WTC11 (cell line): Measurements from ENCODE around the gene TAPBP. TPM values are rescaled to one million over a fixed set of nuclear protein-coding genes. Genes with fewer than 3 reads are reported as not detected.

Experiments
- ATAC-seq: fragments of 200-7000 bp; cut with Tn5 transposase; 2 replicates; pipeline ENCODE4 v1.10.0; 2021; ENCODE audit warnings: mild to moderate bottlenecking, moderate library complexity
- CTCF ChIA-PET: fragments of 300-600 bp; sonication (Branson Sonifier 250); formaldehyde crosslinking; loops from one replicate; lab custom pipeline; 2021; ENCODE audit warnings: antibody characterized with exemption; lab: Charles Lee
- POLR2A ChIA-PET: fragments of 350-600 bp; sonication (Branson Sonifier 250); formaldehyde crosslinking; loops from one replicate; lab custom pipeline; 2021; ENCODE audit warnings: antibody characterized with exemption; lab: Charles Lee
- DNase-seq: peaks from one replicate; pipeline ENCODE4 v3.0.0; 2021; ENCODE audit warnings: low spot score
- H3K27ac Mint-ChIP-seq: 2 replicates; pipeline ENCODE4 v1.8.0; 2021; ENCODE audit warnings: mixed read lengths
- H3K27me3 Mint-ChIP-seq: 2 replicates; pipeline ENCODE4 v1.8.0; 2021; ENCODE audit warnings: low read depth, mild to moderate bottlenecking, moderate library complexity, mixed read lengths
- H3K36me3 Mint-ChIP-seq: 2 replicates; pipeline ENCODE4 v1.8.0; 2021; ENCODE audit warnings: mixed read lengths
- H3K4me1 Mint-ChIP-seq: 2 replicates; pipeline ENCODE4 v1.8.0; 2022; ENCODE audit warnings: mixed read lengths
- H3K4me3 Mint-ChIP-seq: 2 replicates; pipeline ENCODE4 v1.8.0; 2021; ENCODE audit warnings: mild to moderate bottlenecking, moderate library complexity, mixed read lengths
- H3K9me3 Mint-ChIP-seq: 2 replicates; pipeline ENCODE4 v1.8.0; 2021; ENCODE audit warnings: mixed read lengths
- EMX1 ChIP-seq: fragments of 250-450 bp; sonication (Bioruptor Pico); IDR thresholded peaks from 2 replicates; pipeline ENCODE4 v1.8.0; 2021; ENCODE audit warnings: mild to moderate bottlenecking
- FOXJ3 ChIP-seq: sonication (generic); formaldehyde crosslinking; IDR thresholded peaks from 2 replicates; pipeline ENCODE4 v1.9.0; 2021; ENCODE audit warnings: missing genetic modification reagents, mild to moderate bottlenecking, borderline replicate concordance
- GABPB1 ChIP-seq: sonication (generic); formaldehyde crosslinking; IDR thresholded peaks from 2 replicates; pipeline ENCODE4 v1.8.1; 2023; ENCODE audit warnings: mild to moderate bottlenecking, missing genetic modification reagents
- JUN ChIP-seq: sonication (generic); formaldehyde crosslinking; IDR thresholded peaks from 2 replicates; pipeline ENCODE4 v1.8.0; 2023; ENCODE audit warnings: mild to moderate bottlenecking, missing genetic modification reagents
- NFATC4 ChIP-seq: fragments of 250-450 bp; sonication (Bioruptor Pico); IDR thresholded peaks from 2 replicates; pipeline ENCODE4 v1.9.0; 2021; ENCODE audit warnings: mild to moderate bottlenecking
- NR1H2 ChIP-seq: sonication (generic); formaldehyde crosslinking; IDR thresholded peaks from 2 replicates; pipeline ENCODE4 v1.9.0; 2021; ENCODE audit warnings: mild to moderate bottlenecking, moderate library complexity, missing genetic modification reagents
- OVOL2 ChIP-seq: fragments of 250-450 bp; sonication (Bioruptor Pico); IDR thresholded peaks from 2 replicates; pipeline ENCODE4 v1.9.0; 2021; ENCODE audit warnings: mild to moderate bottlenecking, borderline replicate concordance
- SMAD4 ChIP-seq: sonication (generic); formaldehyde crosslinking; IDR thresholded peaks from 2 replicates; pipeline ENCODE4 v1.8.0; 2022; ENCODE audit warnings: mild to moderate bottlenecking, missing genetic modification reagents
- SP1 ChIP-seq: sonication (generic); formaldehyde crosslinking; conservative IDR thresholded peaks from 2 replicates; pipeline ENCODE4 v1.8.1; 2022; ENCODE audit warnings: missing genetic modification reagents
- ZNF232 ChIP-seq: sonication (generic); formaldehyde crosslinking; IDR thresholded peaks from 2 replicates; pipeline ENCODE4 v1.8.0; 2022; ENCODE audit warnings: mild to moderate bottlenecking, missing genetic modification reagents
- ZNF425 ChIP-seq: fragments of 250-450 bp; sonication (Bioruptor Pico); conservative IDR thresholded peaks from 2 replicates; pipeline ENCODE4 v1.9.0; 2021; ENCODE audit warnings: mild to moderate bottlenecking
- total RNA-seq: library from RNA; stranded (reverse); gene quantifications from 3 replicates; pipeline ENCODE4 v1.2.3, GENCODE V29; 2021
- TF ChIP-seq, protein P1 (sequence below): sonication (generic); formaldehyde crosslinking; IDR thresholded peaks from 2 replicates; pipeline ENCODE4 v1.8.0; 2022; ENCODE audit warnings: mild to moderate bottlenecking, missing genetic modification reagents
- TF ChIP-seq, protein P2 (sequence below): sonication (generic); formaldehyde crosslinking; IDR thresholded peaks from 2 replicates; pipeline ENCODE4 v1.8.1; 2023; ENCODE audit warnings: mild to moderate bottlenecking, missing genetic modification reagents, moderate library complexity
- TF ChIP-seq, protein P3 (sequence below): sonication (generic); formaldehyde crosslinking; IDR thresholded peaks from 2 replicates; pipeline ENCODE4 v1.8.0; 2023; ENCODE audit warnings: missing genetic modification reagents, mild to moderate bottlenecking, borderline replicate concordance
- TF ChIP-seq, protein P4 (sequence below): sonication (generic); formaldehyde crosslinking; IDR thresholded peaks from 2 replicates; pipeline ENCODE4 v1.8.1; 2022; ENCODE audit warnings: mild to moderate bottlenecking, moderate library complexity, missing genetic modification reagents

TAPBP gene
- total RNA-seq, 1 experiment from 2014 or later: 43.5 TPM

DNA sequence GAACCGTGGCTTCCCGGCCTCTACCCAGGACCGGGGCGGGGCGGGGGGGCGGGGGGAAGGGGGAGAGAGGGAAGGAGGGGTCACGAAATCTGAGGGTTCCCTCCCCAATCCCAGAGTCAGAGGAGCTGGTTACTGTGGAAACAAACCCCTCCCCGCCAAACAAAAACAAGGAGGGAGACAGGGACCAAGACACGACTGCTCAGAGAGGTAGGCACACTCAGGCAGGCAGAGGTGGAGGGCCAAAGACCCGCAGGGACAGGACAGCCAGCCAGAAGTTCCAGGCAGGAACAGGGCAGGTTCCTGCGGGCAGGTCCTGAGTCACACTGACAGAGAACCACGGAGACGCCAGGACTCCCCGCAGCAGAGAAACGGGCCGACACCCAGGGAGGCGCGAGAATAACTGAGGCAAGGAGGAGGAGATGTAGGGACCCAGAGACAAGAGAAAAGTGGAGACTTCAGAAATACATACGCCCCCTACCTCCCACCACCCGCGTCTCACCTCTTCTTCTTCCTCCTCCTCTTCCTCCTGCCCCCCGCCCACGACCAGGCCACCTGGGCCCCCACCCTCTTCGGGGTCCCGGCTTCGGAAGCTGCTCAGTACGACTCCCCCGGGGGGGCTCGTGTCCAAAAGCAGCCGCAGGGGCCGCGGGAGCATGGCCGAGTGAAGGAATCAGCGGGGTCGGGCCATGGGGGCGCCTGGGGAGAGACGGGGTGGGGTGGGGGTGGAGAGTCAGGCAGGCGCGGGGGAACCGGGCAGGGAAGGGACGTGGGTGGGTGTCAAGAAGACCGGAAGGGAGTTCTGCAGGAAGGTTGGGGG, 15.7 kb downstream of the TAPBP start:
- H3K36me3 Mint-ChIP-seq: peaks cover 12% of the 10 kb centered on the region; the same call in 1 of the 2 replicates

GRCh38 chr6:33297406-33297955, 16.4 kb downstream of the TAPBP start:
- TF ChIP-seq NFATC4 (no peak), OVOL2 (no peak), SP1 (CRISPR knock-in tag) (peak; percentile 54; the same call in 1 of the 2 replicates), ZNF232 (CRISPR knock-in tag) (no peak)
- TF ChIP-seq, protein P1, sequence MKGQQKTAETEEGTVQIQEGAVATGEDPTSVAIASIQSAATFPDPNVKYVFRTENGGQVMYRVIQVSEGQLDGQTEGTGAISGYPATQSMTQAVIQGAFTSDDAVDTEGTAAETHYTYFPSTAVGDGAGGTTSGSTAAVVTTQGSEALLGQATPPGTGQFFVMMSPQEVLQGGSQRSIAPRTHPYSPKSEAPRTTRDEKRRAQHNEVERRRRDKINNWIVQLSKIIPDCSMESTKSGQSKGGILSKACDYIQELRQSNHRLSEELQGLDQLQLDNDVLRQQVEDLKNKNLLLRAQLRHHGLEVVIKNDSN: peak; percentile 96
- TF ChIP-seq, protein P2, sequence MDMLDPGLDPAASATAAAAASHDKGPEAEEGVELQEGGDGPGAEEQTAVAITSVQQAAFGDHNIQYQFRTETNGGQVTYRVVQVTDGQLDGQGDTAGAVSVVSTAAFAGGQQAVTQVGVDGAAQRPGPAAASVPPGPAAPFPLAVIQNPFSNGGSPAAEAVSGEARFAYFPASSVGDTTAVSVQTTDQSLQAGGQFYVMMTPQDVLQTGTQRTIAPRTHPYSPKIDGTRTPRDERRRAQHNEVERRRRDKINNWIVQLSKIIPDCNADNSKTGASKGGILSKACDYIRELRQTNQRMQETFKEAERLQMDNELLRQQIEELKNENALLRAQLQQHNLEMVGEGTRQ (CRISPR knock-in tag): peak; percentile 96
- CTCF ChIA-PET: interaction anchor here (0.6 to 2.7 kb wide), 14 partner anchors 9 to 171 kb away, joined by 3 to 31 read pairs (median 4); partner anchors contain the start of genes B3GALT4, CUTA, PFDN6 and RPS18
- peaks cover 15% of the 10 kb centered on the region for H3K36me3 Mint-ChIP-seq
- peak overlapping the region; percentile 73 for H3K27ac Mint-ChIP-seq
- H3K4me3 Mint-ChIP-seq: peak overlapping the region; percentile 99
- DNase-seq (peak; percentile 79), ATAC-seq (peak; percentile 57)
- peaks cover 17% of the 10 kb centered on the region for H3K4me1 Mint-ChIP-seq
- POLR2A ChIA-PET: interaction anchor here (0.8 to 1.6 kb wide), 7 partner anchors 8 to 326 kb away, joined by 3 to 10 read pairs (median 5); partner anchors contain the start of genes B3GALT4, PFDN6, RPS18 and TAPBP
- H3K27me3 Mint-ChIP-seq: no peaks in the 10 kb centered on the region
- H3K9me3 Mint-ChIP-seq: no peaks in the 10 kb centered on the region

More for the DNA sequence above, 15.7 kb downstream of the TAPBP start:
- no peaks in the 10 kb centered on the region for H3K27me3 Mint-ChIP-seq
- DNase-seq (peak; percentile 78), ATAC-seq (peak; percentile 66)
- POLR2A ChIA-PET: interaction anchor here (1.0 to 1.6 kb wide), 8 partner anchors 9 to 326 kb away, joined by 3 to 19 read pairs (median 5); partner anchors contain the start of genes B3GALT4, PFDN6, RPS18 and TAPBP
- H3K4me1 Mint-ChIP-seq: peaks cover 17% of the 10 kb centered on the region
- peak overlapping the region; percentile 97 for H3K27ac Mint-ChIP-seq
- CTCF ChIA-PET: interaction anchor here (0.5 to 2.7 kb wide), 15 partner anchors 9 to 172 kb away, joined by 3 to 31 read pairs (median 4); partner anchors contain the start of genes B3GALT4, CUTA, PFDN6 and RPS18
- peak overlapping the region; percentile 99 for H3K4me3 Mint-ChIP-seq
- no peak for TF ChIP-seq GABPB1 (CRISPR knock-in tag)
- no peak for TF ChIP-seq ZNF425
- TF ChIP-seq JUN (CRISPR knock-in tag): no peak
- TF ChIP-seq, protein P3, sequence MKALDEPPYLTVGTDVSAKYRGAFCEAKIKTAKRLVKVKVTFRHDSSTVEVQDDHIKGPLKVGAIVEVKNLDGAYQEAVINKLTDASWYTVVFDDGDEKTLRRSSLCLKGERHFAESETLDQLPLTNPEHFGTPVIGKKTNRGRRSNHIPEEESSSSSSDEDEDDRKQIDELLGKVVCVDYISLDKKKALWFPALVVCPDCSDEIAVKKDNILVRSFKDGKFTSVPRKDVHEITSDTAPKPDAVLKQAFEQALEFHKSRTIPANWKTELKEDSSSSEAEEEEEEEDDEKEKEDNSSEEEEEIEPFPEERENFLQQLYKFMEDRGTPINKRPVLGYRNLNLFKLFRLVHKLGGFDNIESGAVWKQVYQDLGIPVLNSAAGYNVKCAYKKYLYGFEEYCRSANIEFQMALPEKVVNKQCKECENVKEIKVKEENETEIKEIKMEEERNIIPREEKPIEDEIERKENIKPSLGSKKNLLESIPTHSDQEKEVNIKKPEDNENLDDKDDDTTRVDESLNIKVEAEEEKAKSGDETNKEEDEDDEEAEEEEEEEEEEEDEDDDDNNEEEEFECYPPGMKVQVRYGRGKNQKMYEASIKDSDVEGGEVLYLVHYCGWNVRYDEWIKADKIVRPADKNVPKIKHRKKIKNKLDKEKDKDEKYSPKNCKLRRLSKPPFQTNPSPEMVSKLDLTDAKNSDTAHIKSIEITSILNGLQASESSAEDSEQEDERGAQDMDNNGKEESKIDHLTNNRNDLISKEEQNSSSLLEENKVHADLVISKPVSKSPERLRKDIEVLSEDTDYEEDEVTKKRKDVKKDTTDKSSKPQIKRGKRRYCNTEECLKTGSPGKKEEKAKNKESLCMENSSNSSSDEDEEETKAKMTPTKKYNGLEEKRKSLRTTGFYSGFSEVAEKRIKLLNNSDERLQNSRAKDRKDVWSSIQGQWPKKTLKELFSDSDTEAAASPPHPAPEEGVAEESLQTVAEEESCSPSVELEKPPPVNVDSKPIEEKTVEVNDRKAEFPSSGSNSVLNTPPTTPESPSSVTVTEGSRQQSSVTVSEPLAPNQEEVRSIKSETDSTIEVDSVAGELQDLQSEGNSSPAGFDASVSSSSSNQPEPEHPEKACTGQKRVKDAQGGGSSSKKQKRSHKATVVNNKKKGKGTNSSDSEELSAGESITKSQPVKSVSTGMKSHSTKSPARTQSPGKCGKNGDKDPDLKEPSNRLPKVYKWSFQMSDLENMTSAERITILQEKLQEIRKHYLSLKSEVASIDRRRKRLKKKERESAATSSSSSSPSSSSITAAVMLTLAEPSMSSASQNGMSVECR: no peak
- TF ChIP-seq SMAD4: no peak
- TF ChIP-seq FOXJ3 (CRISPR knock-in tag): no peak
- TF ChIP-seq NR1H2 (CRISPR knock-in tag): no peak
- TF ChIP-seq, protein P4, sequence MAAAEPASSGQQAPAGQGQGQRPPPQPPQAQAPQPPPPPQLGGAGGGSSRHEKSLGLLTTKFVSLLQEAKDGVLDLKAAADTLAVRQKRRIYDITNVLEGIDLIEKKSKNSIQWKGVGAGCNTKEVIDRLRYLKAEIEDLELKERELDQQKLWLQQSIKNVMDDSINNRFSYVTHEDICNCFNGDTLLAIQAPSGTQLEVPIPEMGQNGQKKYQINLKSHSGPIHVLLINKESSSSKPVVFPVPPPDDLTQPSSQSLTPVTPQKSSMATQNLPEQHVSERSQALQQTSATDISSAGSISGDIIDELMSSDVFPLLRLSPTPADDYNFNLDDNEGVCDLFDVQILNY (CRISPR knock-in tag): no peak
- no peak for TF ChIP-seq EMX1 (CRISPR knock-in tag)
- H3K9me3 Mint-ChIP-seq: no peaks in the 10 kb centered on the region
